ENCODE results near the gene NFIX. TPM values are rescaled to one million over a fixed set of nuclear protein-coding genes. Genes with fewer than 3 reads are reported as not detected.

NFIX gene
- total RNA-seq, 6 experiments from 2014 or later = 20.3 to 40.0 (median 26.7) TPM

GRCh38 chr19:13003081-13003480, 7.8 kb downstream of the NFIX start:
- no peak overlapping the region for H3K4me3 ChIP-seq
- peaks cover 0 to 33% (median 5%) of the 10 kb centered on the region in 4 donors for H3K4me1 ChIP-seq
- H3K27me3 ChIP-seq = no peaks in the 10 kb centered on the region
- no peak for ATAC-seq
- no peak overlapping the region for H3K27ac ChIP-seq
- WGBS (ENCODE audit: insufficient coverage, low coverage, low lambda C conversion rate, missing lambda C conversion rate) = no CpG with 5 or more reads among the region's 15 CpGs
- intact Hi-C loops (cut with DNase I) = no loop called here
- H3K36me3 ChIP-seq = no peaks in the 10 kb centered on the region
- H3K9me3 ChIP-seq = no peaks in the 10 kb centered on the region
- no peak for TF ChIP-seq POLR2A (IDR thresholded peaks at IDR 0.05)
- no peak for TF ChIP-seq CTCF (IDR thresholded peaks at IDR 0.05)
- no peak for DNase-seq

GRCh38 chr19:13004273-13004672, 9.0 kb downstream of the NFIX start:
- H3K36me3 ChIP-seq = no peaks in the 10 kb centered on the region
- H3K27ac ChIP-seq = no peak overlapping the region
- no peak for DNase-seq
- peaks cover 0 to 36% (median 8%) of the 10 kb centered on the region in 4 donors for H3K4me1 ChIP-seq
- TF ChIP-seq CTCF (IDR thresholded peaks at IDR 0.05) = no peak
- TF ChIP-seq POLR2A (IDR thresholded peaks at IDR 0.05) = no peak
- intact Hi-C loops (cut with DNase I) = no loop called here
- H3K9me3 ChIP-seq = no peaks in the 10 kb centered on the region
- no peaks in the 10 kb centered on the region for H3K27me3 ChIP-seq
- 94% methylated on average over 3 of the region's 7 CpGs for WGBS (ENCODE audit: insufficient coverage, low coverage, low lambda C conversion rate, missing lambda C conversion rate)
- no peak overlapping the region for H3K4me3 ChIP-seq
- ATAC-seq = no peak

DNA sequence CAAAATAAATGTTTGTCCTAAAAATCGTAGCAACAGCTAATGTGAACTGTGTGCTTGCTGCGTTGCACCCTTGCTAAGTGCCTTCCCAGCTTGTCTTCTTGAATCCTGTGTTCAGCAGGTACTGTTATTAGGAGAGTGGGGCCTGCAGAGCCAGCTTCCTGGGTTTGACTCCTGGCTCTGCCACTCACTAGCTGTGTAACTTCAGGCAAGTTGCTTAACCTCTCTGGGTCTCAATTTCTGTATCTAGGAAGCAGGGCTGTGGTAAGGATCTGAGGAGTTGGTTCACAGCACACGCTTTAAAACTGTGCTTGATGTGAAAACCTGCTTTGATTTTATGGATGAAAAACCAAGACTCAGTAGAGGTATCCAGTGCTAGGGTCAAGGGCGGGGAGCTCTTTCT, 10.0 kb downstream of the NFIX start:
- intact Hi-C loops (cut with DNase I) = no loop called here
- H3K27ac ChIP-seq = no peak overlapping the region
- no peak overlapping the region for H3K4me3 ChIP-seq
- H3K36me3 ChIP-seq = no peaks in the 10 kb centered on the region
- no peaks in the 10 kb centered on the region for H3K27me3 ChIP-seq
- H3K9me3 ChIP-seq = no peaks in the 10 kb centered on the region
- peaks cover 0 to 45% (median 8%) of the 10 kb centered on the region in 4 donors for H3K4me1 ChIP-seq
- TF ChIP-seq POLR2A (IDR thresholded peaks at IDR 0.05) (no peak), CTCF (IDR thresholded peaks at IDR 0.05) (no peak)
- DNase-seq = no peak
- no peak for ATAC-seq
- WGBS (ENCODE audit: insufficient coverage, low coverage, low lambda C conversion rate, missing lambda C conversion rate) = 92% methylated on average over 4 of the region's 4 CpGs

- H3K36me3 ChIP-seq = no peaks in the 10 kb centered on the region
- no peak overlapping the region for H3K27ac ChIP-seq
- ATAC-seq = no peak
- TF ChIP-seq CTCF (IDR thresholded peaks at IDR 0.05) = no peak
- TF ChIP-seq POLR2A (IDR thresholded peaks at IDR 0.05) = no peak
- H3K4me1 ChIP-seq = peaks cover 0 to 45% (median 8%) of the 10 kb centered on the region in 4 donors
- H3K4me3 ChIP-seq = no peak overlapping the region
- DNase-seq = no peak
- no peaks in the 10 kb centered on the region for H3K27me3 ChIP-seq
- 56% methylated on average over 8 of the region's 12 CpGs for whole genome bisulfite sequencing (ENCODE audit: insufficient coverage, low coverage, low lambda C conversion rate, missing lambda C conversion rate)
- intact Hi-C loops (cut with DNase I) = no loop called here
- no peaks in the 10 kb centered on the region for H3K9me3 ChIP-seq
Measured at GRCh38 chr19:13005861-13006370, 10.6 kb downstream of the NFIX start.
